Measurements from ENCODE around the gene ADGRG3.

Gene ADGRG3

GRCh38 chr16:57660715-57661463 is 7.2 kb upstream of the ADGRG3 start:
- peaks cover 0 to 9% of the 10 kb centered on the region in 2 donors for H3K36me3 ChIP-seq (ENCODE audit: control insufficient read depth in 1 of 2, insufficient read depth in 2 of 2, low read length in 2 of 2)
- no peaks in the 10 kb centered on the region for H3K9me3 ChIP-seq (ENCODE audit: control insufficient read depth in 1 of 2, low read length in 2 of 2)
- no peaks in the 10 kb centered on the region for H3K27me3 ChIP-seq (ENCODE audit: low read depth, low read length)
- H3K4me1 ChIP-seq (ENCODE audit: control insufficient read depth in 1 of 2, insufficient read depth in 2 of 2, low read length in 2 of 2): no peaks in the 10 kb centered on the region
- H3K27ac ChIP-seq (ENCODE audit: low read length): no peak overlapping the region
- no peak overlapping the region for H3K4me3 ChIP-seq (ENCODE audit: low read depth in 1 of 2, low read length in 2 of 2)

- Histone ChIP-seq H3K27me3 (ENCODE audit: low read depth, low read length) (no peaks in the 10 kb centered on the region), H3K36me3 (ENCODE audit: control insufficient read depth in 1 of 2, insufficient read depth in 2 of 2, low read length in 2 of 2) (peaks cover 0 to 9% of the 10 kb centered on the region in 2 donors), H3K27ac (ENCODE audit: low read length) (no peak overlapping the region), H3K9me3 (ENCODE audit: control insufficient read depth in 1 of 2, low read length in 2 of 2) (no peaks in the 10 kb centered on the region), H3K4me1 (ENCODE audit: control insufficient read depth in 1 of 2, insufficient read depth in 2 of 2, low read length in 2 of 2) (no peaks in the 10 kb centered on the region), H3K4me3 (ENCODE audit: low read depth in 1 of 2, low read length in 2 of 2) (no peak overlapping the region)
Measured at GRCh38 chr16:57661510-57661909, 6.6 kb upstream of the ADGRG3 start.

- no peaks in the 10 kb centered on the region for H3K9me3 ChIP-seq (ENCODE audit: control insufficient read depth in 1 of 2, low read length in 2 of 2)
- peaks cover 0 to 9% of the 10 kb centered on the region in 2 donors for H3K36me3 ChIP-seq (ENCODE audit: control insufficient read depth in 1 of 2, insufficient read depth in 2 of 2, low read length in 2 of 2)
- H3K4me1 ChIP-seq (ENCODE audit: control insufficient read depth in 1 of 2, insufficient read depth in 2 of 2, low read length in 2 of 2): no peaks in the 10 kb centered on the region
- H3K27me3 ChIP-seq (ENCODE audit: low read depth, low read length): no peaks in the 10 kb centered on the region
- H3K27ac ChIP-seq (ENCODE audit: low read length): no peak overlapping the region
- H3K4me3 ChIP-seq (ENCODE audit: low read depth in 1 of 2, low read length in 2 of 2): no peak overlapping the region
Measured at GRCh38 chr16:57661936-57662906, 5.9 kb upstream of the ADGRG3 start.

- Histone ChIP-seq H3K4me3 (ENCODE audit: low read depth in 1 of 2, low read length in 2 of 2) (no peak overlapping the region), H3K27me3 (ENCODE audit: low read depth, low read length) (no peaks in the 10 kb centered on the region), H3K9me3 (ENCODE audit: control insufficient read depth in 1 of 2, low read length in 2 of 2) (no peaks in the 10 kb centered on the region), H3K4me1 (ENCODE audit: control insufficient read depth in 1 of 2, insufficient read depth in 2 of 2, low read length in 2 of 2) (no peaks in the 10 kb centered on the region), H3K27ac (ENCODE audit: low read length) (no peak overlapping the region), H3K36me3 (ENCODE audit: control insufficient read depth in 1 of 2, insufficient read depth in 2 of 2, low read length in 2 of 2) (peaks cover 0 to 4% of the 10 kb centered on the region in 2 donors)
Measured at GRCh38 chr16:57663436-57663835, 4.7 kb upstream of the ADGRG3 start.

GRCh38 chr16:57663917-57664661 is 4.0 kb upstream of the ADGRG3 start:
- Histone ChIP-seq H3K4me3 (ENCODE audit: low read depth in 1 of 2, low read length in 2 of 2) (no peak overlapping the region), H3K4me1 (ENCODE audit: control insufficient read depth in 1 of 2, insufficient read depth in 2 of 2, low read length in 2 of 2) (no peaks in the 10 kb centered on the region), H3K27me3 (ENCODE audit: low read depth, low read length) (no peaks in the 10 kb centered on the region), H3K36me3 (ENCODE audit: control insufficient read depth in 1 of 2, insufficient read depth in 2 of 2, low read length in 2 of 2) (peaks cover 0 to 4% of the 10 kb centered on the region in 2 donors), H3K9me3 (ENCODE audit: control insufficient read depth in 1 of 2, low read length in 2 of 2) (no peaks in the 10 kb centered on the region), H3K27ac (ENCODE audit: low read length) (no peak overlapping the region)

DNA sequence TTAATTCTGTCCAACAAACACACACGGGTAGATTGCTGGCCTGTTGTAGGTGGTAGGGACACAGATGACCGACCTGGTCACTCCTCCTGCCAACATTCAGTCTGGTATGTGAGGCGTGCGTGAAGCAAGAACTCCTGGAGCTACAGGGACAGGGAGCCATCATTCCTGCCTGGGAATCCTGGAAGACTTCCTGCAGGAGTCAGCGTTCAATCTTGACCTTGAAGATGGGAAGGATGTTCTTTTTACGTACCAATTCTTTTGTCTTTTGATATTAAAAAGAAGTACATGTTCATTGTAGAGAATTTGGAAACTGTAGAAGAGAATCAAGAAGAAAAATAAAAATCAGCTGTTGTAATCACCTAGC is 3.5 kb upstream of the ADGRG3 start:
- H3K36me3 ChIP-seq (ENCODE audit: control insufficient read depth in 1 of 2, insufficient read depth in 2 of 2, low read length in 2 of 2): peaks cover 0 to 4% of the 10 kb centered on the region in 2 donors
- H3K9me3 ChIP-seq (ENCODE audit: control insufficient read depth in 1 of 2, low read length in 2 of 2): no peaks in the 10 kb centered on the region
- H3K4me3 ChIP-seq (ENCODE audit: low read depth in 1 of 2, low read length in 2 of 2): no peak overlapping the region
- H3K27me3 ChIP-seq (ENCODE audit: low read depth, low read length): no peaks in the 10 kb centered on the region
- no peak overlapping the region for H3K27ac ChIP-seq (ENCODE audit: low read length)
- no peaks in the 10 kb centered on the region for H3K4me1 ChIP-seq (ENCODE audit: control insufficient read depth in 1 of 2, insufficient read depth in 2 of 2, low read length in 2 of 2)

DNA sequence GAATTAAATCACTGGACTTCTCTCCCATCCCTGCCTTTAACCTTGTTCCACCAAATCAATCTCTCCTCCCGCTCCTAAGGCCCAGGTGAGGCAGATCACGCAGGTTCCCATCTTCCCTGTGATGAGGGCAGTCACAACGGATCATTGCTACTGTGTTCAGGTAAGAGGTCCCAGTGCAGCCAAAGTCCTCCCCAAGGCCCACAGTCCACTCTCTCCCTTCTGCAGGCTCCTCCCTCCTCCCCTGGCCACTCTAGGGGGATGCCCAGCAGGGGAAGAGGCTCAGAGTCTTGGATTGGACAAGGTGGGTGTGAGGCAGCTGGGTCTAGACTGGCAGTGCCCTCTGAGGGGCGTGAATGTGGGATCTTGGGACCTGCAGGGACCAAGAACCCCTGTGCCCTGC is 2.6 kb upstream of the ADGRG3 start:
- H3K36me3 ChIP-seq (ENCODE audit: control insufficient read depth in 1 of 2, insufficient read depth in 2 of 2, low read length in 2 of 2): peaks cover 0 to 4% of the 10 kb centered on the region in 2 donors
- no peaks in the 10 kb centered on the region for H3K4me1 ChIP-seq (ENCODE audit: control insufficient read depth in 1 of 2, insufficient read depth in 2 of 2, low read length in 2 of 2)
- no peaks in the 10 kb centered on the region for H3K9me3 ChIP-seq (ENCODE audit: control insufficient read depth in 1 of 2, low read length in 2 of 2)
- no peak overlapping the region for H3K4me3 ChIP-seq (ENCODE audit: low read depth in 1 of 2, low read length in 2 of 2)
- H3K27me3 ChIP-seq (ENCODE audit: low read depth, low read length): no peaks in the 10 kb centered on the region
- no peak overlapping the region for H3K27ac ChIP-seq (ENCODE audit: low read length)

- no peak overlapping the region for H3K27ac ChIP-seq (ENCODE audit: low read length)
- no peaks in the 10 kb centered on the region for H3K27me3 ChIP-seq (ENCODE audit: low read depth, low read length)
- peaks cover 0 to 4% of the 10 kb centered on the region in 2 donors for H3K36me3 ChIP-seq (ENCODE audit: control insufficient read depth in 1 of 2, insufficient read depth in 2 of 2, low read length in 2 of 2)
- no peaks in the 10 kb centered on the region for H3K4me1 ChIP-seq (ENCODE audit: control insufficient read depth in 1 of 2, insufficient read depth in 2 of 2, low read length in 2 of 2)
- H3K4me3 ChIP-seq (ENCODE audit: low read depth in 1 of 2, low read length in 2 of 2): no peak overlapping the region
- H3K9me3 ChIP-seq (ENCODE audit: control insufficient read depth in 1 of 2, low read length in 2 of 2): no peaks in the 10 kb centered on the region
Measured at GRCh38 chr16:57666353-57667047, 1.6 kb upstream of the ADGRG3 start.

DNA sequence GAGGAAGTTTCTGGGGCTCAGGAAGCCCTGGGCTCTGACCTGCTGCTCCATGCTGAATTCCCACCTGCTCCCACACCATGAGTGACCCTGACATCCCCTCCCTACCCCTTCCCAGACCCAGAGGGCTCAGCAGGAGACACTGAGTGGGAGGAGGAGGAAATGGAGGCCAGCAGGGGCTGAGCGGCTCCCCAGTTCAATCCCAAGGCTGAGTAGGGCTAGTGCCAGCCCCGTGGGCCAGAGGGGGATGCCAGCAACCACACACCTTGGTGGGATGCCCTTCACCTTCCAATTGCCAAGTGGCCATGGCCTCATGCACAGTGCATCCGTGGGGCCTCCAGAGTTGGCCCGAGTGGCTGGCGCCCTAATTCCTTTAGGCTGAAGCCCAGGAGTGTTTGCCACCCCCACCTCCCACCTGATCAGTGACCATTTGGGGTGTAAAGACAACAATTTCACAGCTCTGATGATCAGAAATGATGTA is 1.0 kb upstream of the ADGRG3 start:
- Histone ChIP-seq H3K36me3 (ENCODE audit: control insufficient read depth in 1 of 2, insufficient read depth in 2 of 2, low read length in 2 of 2) (no peaks in the 10 kb centered on the region), H3K27ac (ENCODE audit: low read length) (no peak overlapping the region), H3K27me3 (ENCODE audit: low read depth, low read length) (no peaks in the 10 kb centered on the region), H3K9me3 (ENCODE audit: control insufficient read depth in 1 of 2, low read length in 2 of 2) (no peaks in the 10 kb centered on the region), H3K4me1 (ENCODE audit: control insufficient read depth in 1 of 2, insufficient read depth in 2 of 2, low read length in 2 of 2) (no peaks in the 10 kb centered on the region), H3K4me3 (ENCODE audit: low read depth in 1 of 2, low read length in 2 of 2) (no peak overlapping the region)

- no peak overlapping the region for H3K27ac ChIP-seq (ENCODE audit: low read length)
- no peak overlapping the region for H3K4me3 ChIP-seq (ENCODE audit: low read depth in 1 of 2, low read length in 2 of 2)
- H3K4me1 ChIP-seq (ENCODE audit: control insufficient read depth in 1 of 2, insufficient read depth in 2 of 2, low read length in 2 of 2): no peaks in the 10 kb centered on the region
- H3K9me3 ChIP-seq (ENCODE audit: control insufficient read depth in 1 of 2, low read length in 2 of 2): no peaks in the 10 kb centered on the region
- no peaks in the 10 kb centered on the region for H3K27me3 ChIP-seq (ENCODE audit: low read depth, low read length)
- no peaks in the 10 kb centered on the region for H3K36me3 ChIP-seq (ENCODE audit: control insufficient read depth in 1 of 2, insufficient read depth in 2 of 2, low read length in 2 of 2)
Measured at GRCh38 chr16:57667526-57668262, 412 bp upstream of the ADGRG3 start.
